GM19043 (cell line): ENCODE measurements around the gene PHACTR1.
"Not testable (repeated sequence)": the region's sequence is repeated elsewhere in the genome, so short reads cannot be mapped to it uniquely, and the experiment has no call there.

Experiments used
- ATAC-seq: cut with Tn5 transposase; IDR thresholded peaks from one replicate; pipeline ENCODE4 v1.9.1; 2021; ENCODE audit warnings: low read depth; ENCODE audit not compliant: unreplicated experiment

Gene PHACTR1

DNA sequence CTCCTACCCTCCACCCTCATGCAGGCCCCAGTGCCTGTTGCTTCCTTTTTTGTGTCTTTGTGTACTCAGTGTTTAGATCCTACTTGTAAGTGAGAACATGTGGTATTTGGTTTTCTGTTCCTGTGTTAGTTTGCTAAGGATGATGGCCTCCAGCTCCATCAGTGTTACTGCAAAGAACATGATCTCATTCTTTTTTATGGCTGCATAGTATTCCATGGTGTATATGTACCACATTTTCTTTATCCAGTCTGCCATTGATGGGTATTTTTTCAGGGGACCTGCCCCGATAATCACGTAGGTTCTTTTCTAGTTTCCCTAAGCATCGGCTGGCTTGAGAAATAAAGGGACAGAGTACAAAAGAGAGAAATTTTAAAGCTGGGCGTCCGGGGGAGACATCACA, 527.2 kb downstream of the PHACTR1 start:
- not testable (repeated sequence) for ATAC-seq

DNA sequence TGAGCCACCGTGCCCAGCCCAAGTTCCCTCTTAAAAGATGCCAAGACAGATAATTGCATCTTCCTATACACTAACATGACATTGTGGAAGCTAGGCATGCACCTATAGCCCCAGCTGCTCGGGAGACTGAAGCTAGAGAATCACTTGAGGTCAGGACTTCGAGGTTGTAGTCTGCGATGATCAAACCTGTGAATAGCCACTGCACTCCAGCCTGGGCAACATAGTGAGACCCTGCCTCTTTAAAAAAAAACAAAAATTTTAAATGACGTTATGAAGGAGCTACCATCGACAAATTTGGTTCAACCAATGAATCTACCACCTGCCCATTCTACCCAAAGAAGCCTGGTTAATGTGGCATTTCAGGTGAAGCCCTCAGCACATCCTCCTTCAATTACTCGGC, 531.1 kb downstream of the PHACTR1 start:
- ATAC-seq: no peak

- no peak for ATAC-seq
These were observed 531.5 kb downstream of the PHACTR1 start for GRCh38 chr6:13248053-13248452.

- ATAC-seq: no peak
These were observed 532.0 kb downstream of the PHACTR1 start for GRCh38 chr6:13248584-13248985.

GRCh38 chr6:13248994-13249393, 532.4 kb downstream of the PHACTR1 start:
- ATAC-seq: no peak

DNA sequence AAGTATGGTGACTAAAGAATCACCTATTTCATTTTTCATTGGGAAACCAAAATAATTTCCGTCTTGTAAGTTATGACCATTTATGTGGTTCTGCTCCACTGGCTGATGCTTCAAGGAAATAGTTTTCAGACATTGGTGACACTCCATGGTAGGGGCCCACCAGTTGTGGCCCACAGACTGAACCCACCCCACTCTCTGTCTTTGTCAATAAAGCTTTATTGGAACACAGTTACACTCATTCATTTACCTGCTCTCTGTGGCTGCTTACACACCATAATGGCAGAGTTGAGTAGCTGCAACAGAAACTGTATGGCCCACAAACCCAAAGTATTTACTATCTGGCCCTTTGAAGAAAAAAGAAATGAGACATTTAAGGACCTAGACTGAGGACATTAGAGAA, 533.2 kb downstream of the PHACTR1 start:
- no peak for ATAC-seq

- no peak for ATAC-seq
These were observed 534.1 kb downstream of the PHACTR1 start for GRCh38 chr6:13250703-13251102.

- ATAC-seq: no peak
These were observed 534.7 kb downstream of the PHACTR1 start for GRCh38 chr6:13251242-13251641.

DNA sequence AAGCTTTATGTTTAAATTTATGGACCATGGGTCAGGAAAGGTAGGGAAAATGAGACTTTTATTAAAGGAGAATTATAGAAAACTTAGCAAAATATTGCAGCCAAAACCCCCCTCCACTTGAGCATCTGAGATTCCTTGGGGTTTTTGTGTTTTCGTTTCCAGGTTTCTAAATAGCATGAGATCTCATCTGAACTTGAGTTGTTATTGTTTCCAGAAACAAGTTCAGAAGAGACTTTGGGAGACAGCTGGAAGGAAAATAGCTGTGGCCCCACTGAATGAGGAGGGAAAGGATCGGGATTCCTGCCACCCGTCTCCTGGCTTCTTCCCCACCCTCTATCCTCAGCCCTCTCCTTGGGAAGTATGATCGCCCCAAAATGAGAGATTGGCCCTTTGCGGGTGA, 536.2 kb downstream of the PHACTR1 start:
- no peak for ATAC-seq

GRCh38 chr6:13253272-13253671, 536.7 kb downstream of the PHACTR1 start:
- no peak for ATAC-seq

- no peak for ATAC-seq
These were observed 539.9 kb downstream of the PHACTR1 start for GRCh38 chr6:13256266-13257001.

GRCh38 chr6:13259393-13259792, 542.8 kb downstream of the PHACTR1 start:
- no peak for ATAC-seq

DNA sequence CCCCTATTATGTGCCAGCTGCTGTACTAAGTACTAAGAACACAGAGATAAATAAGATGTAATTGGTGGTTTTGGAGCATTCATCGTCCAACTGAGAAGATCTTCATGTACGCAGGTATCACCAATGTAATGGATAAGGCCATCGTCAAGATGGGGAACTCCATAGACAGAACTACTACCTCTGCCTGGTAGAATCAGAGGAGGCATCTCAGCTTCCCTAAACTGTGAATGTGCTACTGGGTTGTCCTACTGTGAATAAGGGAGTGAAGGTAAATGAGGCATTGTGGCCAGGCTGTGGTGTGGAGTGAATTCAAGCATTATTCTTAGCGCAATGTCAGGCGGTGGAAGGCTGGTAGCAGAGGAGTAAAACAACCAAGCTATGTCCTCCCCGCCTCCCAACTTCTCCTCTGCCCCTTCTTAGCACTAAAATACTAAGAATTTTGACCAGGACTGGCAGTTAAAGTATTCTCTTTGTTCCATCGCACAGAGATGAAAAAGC, 543.6 kb downstream of the PHACTR1 start:
- no peak for ATAC-seq

GRCh38 chr6:13260831-13261230, 544.3 kb downstream of the PHACTR1 start:
- ATAC-seq: no peak

DNA sequence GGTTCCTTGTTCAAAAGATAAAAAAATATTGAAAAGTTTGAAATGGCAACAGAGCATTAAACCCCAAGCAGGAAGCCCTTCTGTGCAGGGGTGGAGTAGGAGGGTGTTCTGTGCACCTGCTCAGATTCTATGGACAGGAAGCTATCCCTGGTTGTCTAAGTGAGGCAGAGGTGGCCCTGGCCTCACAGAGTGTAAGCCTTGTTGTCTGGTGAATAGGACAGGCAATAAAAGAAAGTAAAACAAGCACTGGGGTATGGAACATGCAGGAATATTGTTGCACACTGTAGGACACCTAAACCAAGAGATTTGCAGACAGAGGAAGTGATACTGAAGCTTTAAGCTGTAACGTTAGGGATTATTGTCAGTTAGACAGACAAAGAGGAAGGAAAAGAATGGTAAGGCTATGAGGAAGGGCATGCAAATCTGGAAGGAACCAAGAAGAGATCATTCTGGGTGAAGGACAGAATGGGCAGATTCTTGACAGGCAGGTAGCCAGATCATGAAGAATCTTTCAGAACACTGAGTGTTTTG, 545.0 kb downstream of the PHACTR1 start:
- ATAC-seq: peak; percentile 68

DNA sequence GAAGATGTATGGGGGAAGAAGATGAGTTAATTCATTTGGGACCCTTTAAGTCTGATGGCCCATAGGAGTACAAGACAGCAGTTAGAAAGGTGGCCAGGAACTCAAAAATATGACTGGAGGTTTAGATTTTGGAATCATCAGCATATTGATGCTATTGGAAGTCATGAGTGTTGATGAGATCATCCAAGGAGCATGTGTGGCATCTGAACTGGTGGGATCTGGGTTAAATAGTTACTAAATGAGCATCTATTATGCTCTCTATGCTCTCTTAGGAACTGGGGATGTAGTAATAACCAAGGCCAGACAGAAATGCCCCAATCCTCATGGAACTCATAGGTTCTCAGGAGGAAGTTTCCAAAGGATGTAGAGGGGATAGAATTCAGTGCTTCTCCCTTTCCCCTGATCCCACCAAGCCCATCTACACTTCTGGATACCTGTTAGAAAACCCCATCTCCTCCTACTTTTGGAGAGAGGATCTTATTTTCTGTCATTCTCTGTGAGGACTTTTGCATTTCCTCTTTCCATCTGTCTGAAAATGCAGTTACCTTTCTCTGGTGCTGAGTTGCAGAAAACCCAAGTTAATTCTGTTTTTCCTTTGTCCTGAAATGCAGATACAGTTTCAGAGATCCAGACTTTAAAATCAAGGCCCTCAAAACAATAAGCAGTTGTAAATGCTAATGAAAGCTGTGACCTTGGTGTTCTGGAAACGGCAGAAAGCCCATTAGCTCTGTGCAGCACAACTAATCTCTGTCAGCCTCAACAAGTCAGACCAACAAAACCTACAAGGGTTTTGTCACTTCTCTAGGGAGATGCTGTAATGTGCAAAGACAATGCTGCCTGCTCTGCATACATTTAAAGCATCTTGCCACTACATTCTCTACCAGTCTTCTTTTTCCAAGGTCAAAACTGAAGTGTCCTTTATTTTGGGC, 546.0 kb downstream of the PHACTR1 start:
- no peak for ATAC-seq

DNA sequence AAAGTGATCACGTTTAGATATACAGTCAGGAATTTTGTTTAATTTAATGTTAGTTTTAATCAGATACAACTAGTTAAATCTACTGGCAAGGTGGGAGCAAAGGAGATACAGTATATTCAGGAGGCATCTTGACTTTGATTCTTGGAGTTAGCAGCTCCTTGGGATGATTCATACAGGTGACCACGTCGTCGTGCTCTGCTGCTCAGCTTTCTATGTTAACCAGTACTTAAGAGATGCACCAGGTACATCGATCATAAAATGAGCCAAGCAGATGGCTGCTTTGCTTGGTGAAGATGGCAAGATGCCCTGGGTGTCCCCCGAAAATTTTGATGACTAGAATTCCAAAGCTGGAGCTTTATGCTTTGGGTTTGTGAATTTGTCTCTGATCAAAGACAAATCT, 547.1 kb downstream of the PHACTR1 start:
- ATAC-seq: no peak

DNA sequence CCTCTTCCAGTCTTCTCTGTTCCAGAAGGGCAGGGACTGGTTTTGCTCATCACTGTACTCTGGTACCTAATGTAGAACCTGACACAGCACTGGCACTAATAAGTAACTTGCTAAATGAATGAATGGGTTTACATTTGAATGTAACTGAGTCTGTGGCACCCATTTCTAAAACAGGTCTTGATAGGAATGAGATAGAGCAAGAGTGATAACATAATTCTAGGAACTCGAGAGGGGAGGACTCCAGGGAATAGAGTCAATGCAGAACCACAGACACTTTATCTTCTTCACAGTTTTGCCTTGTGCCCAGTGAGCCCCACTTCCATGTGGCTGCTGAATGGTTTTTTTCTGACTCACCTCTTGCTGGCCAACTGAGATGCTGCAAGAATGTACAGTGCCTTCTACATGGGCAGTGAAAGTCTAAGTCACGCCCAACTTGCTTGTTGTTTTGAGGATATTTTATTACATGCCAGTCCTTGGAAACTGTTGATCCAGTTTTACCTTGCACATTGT, 550.6 kb downstream of the PHACTR1 start:
- no peak for ATAC-seq

GRCh38 chr6:13268913-13269518, 552.4 kb downstream of the PHACTR1 start:
- ATAC-seq: no peak

- ATAC-seq: peak; percentile 62
These were observed 555.8 kb downstream of the PHACTR1 start for GRCh38 chr6:13272131-13273046.
